GM12872 (cell line): ENCODE measurements around the gene FAM120B.

Experiments used
- CTCF ChIP-seq: IDR thresholded peaks from 3 replicates; pipeline ENCODE4 v1.5.1; 2011; ENCODE audit warnings: low read depth, mild to moderate bottlenecking, low read length, moderate library complexity; ENCODE audit not compliant: insufficient read depth

FAM120B gene

GRCh38 chr6:170444811-170445211 lies 138.3 kb downstream of the FAM120B start:
- no peak for TF ChIP-seq CTCF

- no peak for TF ChIP-seq CTCF
Observed at GRCh38 chr6:170445487-170445886, 138.9 kb downstream of the FAM120B start.

- no peak for TF ChIP-seq CTCF
Observed at GRCh38 chr6:170445971-170446370, 139.4 kb downstream of the FAM120B start.

- no peak for TF ChIP-seq CTCF
Observed at GRCh38 chr6:170446841-170447560, 140.4 kb downstream of the FAM120B start.

GRCh38 chr6:170447561-170447930 lies 141.0 kb downstream of the FAM120B start:
- TF ChIP-seq CTCF = no peak

- TF ChIP-seq CTCF = no peak
Observed at GRCh38 chr6:170448317-170448716, 141.8 kb downstream of the FAM120B start.

GRCh38 chr6:170448751-170449630 lies 142.4 kb downstream of the FAM120B start:
- TF ChIP-seq CTCF = no peak
